WTC11 (cell line): ENCODE results near the gene NCKAP5.

Experiments
- AFF4 ChIP-seq: sonication (generic); formaldehyde crosslinking; IDR thresholded peaks from 2 replicates; pipeline ENCODE4 v1.8.1; 2023; ENCODE audit warnings: mild to moderate bottlenecking, missing genetic modification reagents, borderline replicate concordance
- ARID4B ChIP-seq: sonication (generic); formaldehyde crosslinking; IDR thresholded peaks from 2 replicates; pipeline ENCODE4 v1.8.0; 2023; ENCODE audit warnings: missing genetic modification reagents, mild to moderate bottlenecking, borderline replicate concordance
- ATF2 ChIP-seq: sonication (generic); formaldehyde crosslinking; IDR thresholded peaks from 2 replicates; pipeline ENCODE4 v1.8.1; 2022; ENCODE audit warnings: low read depth, missing genetic modification reagents, borderline replicate concordance
- ATF3 ChIP-seq: sonication (generic); formaldehyde crosslinking; conservative IDR thresholded peaks from 2 replicates; pipeline ENCODE4 v1.8.1; 2022; ENCODE audit warnings: mild to moderate bottlenecking, missing genetic modification reagents
- CBFB ChIP-seq: sonication (generic); formaldehyde crosslinking; IDR thresholded peaks from 2 replicates; pipeline ENCODE4 v1.8.1; 2022; ENCODE audit warnings: mild to moderate bottlenecking, low read depth, missing genetic modification reagents
- CREB1 ChIP-seq: sonication (generic); formaldehyde crosslinking; IDR thresholded peaks from 2 replicates; pipeline ENCODE4 v1.8.0; 2023; ENCODE audit warnings: mild to moderate bottlenecking, missing genetic modification reagents
- CTCF ChIP-seq: fragments of 200-600 bp; IDR thresholded peaks from 2 replicates; pipeline ENCODE4 v1.8.0; 2022; ENCODE audit warnings: antibody characterized with exemption
- FOXP4 ChIP-seq: sonication (generic); formaldehyde crosslinking; IDR thresholded peaks from 2 replicates; pipeline ENCODE4 v1.8.0; 2022; ENCODE audit warnings: mild to moderate bottlenecking, missing genetic modification reagents
- KAT7 ChIP-seq: sonication (generic); formaldehyde crosslinking; IDR thresholded peaks from 2 replicates; pipeline ENCODE4 v1.8.1; 2023; ENCODE audit warnings: missing genetic modification reagents, mild to moderate bottlenecking, borderline replicate concordance
- OVOL2 ChIP-seq: fragments of 250-450 bp; sonication (Bioruptor Pico); IDR thresholded peaks from 2 replicates; pipeline ENCODE4 v1.9.0; 2021; ENCODE audit warnings: mild to moderate bottlenecking, borderline replicate concordance
- TF ChIP-seq, protein P1 (sequence below): sonication (generic); formaldehyde crosslinking; IDR thresholded peaks from 2 replicates; pipeline ENCODE4 v1.8.1; 2022; ENCODE audit warnings: mild to moderate bottlenecking, missing genetic modification reagents, moderate library complexity, borderline replicate concordance
- TF ChIP-seq, protein P2 (sequence below): sonication (generic); formaldehyde crosslinking; IDR thresholded peaks from 2 replicates; pipeline ENCODE4 v1.8.1; 2023; ENCODE audit warnings: mild to moderate bottlenecking, missing genetic modification reagents, moderate library complexity

DNA sequence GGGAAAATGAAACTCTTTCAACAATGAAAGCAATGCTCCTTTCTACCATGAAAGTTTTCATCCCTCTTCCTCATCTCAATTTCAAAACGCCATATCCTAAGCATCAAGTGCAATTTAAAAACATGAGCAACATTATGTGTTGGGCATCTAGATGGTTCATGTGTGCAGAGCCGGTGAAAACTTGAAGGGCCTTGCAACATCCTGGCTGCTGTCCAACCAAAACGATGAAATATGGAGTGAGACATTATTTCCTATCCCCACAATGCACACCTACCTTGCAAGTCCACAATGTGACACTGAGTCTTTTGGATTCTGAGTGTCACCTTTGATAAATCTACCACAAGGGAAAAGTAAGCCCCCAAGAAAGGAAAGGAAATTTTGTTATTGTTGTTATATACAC lies 110.0 kb downstream of the NCKAP5 start:
- no peak for TF ChIP-seq KAT7 (CRISPR knock-in tag)
- no peak for TF ChIP-seq ARID4B (CRISPR knock-in tag)
- TF ChIP-seq, protein P1, sequence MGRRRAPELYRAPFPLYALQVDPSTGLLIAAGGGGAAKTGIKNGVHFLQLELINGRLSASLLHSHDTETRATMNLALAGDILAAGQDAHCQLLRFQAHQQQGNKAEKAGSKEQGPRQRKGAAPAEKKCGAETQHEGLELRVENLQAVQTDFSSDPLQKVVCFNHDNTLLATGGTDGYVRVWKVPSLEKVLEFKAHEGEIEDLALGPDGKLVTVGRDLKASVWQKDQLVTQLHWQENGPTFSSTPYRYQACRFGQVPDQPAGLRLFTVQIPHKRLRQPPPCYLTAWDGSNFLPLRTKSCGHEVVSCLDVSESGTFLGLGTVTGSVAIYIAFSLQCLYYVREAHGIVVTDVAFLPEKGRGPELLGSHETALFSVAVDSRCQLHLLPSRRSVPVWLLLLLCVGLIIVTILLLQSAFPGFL (CRISPR knock-in tag): no peak
- no peak for TF ChIP-seq CBFB (CRISPR knock-in tag)
- TF ChIP-seq, protein P2, sequence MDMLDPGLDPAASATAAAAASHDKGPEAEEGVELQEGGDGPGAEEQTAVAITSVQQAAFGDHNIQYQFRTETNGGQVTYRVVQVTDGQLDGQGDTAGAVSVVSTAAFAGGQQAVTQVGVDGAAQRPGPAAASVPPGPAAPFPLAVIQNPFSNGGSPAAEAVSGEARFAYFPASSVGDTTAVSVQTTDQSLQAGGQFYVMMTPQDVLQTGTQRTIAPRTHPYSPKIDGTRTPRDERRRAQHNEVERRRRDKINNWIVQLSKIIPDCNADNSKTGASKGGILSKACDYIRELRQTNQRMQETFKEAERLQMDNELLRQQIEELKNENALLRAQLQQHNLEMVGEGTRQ (CRISPR knock-in tag): no peak
- TF ChIP-seq ATF2 (CRISPR knock-in tag): no peak
- TF ChIP-seq CREB1: no peak
- TF ChIP-seq CTCF: no peak
- TF ChIP-seq OVOL2: no peak
- no peak for TF ChIP-seq AFF4 (CRISPR knock-in tag)
- TF ChIP-seq ATF3: no peak
- TF ChIP-seq FOXP4 (CRISPR knock-in tag): no peak
